GM18502 (cell line): ENCODE measurements around the gene PGF.

Experiments
- ATAC-seq: cut with Tn5 transposase; IDR thresholded peaks from one replicate; pipeline ENCODE4 v1.9.1; 2021; ENCODE audit warnings: mild to moderate bottlenecking; ENCODE audit not compliant: unreplicated experiment, poor library complexity

The PGF gene

DNA sequence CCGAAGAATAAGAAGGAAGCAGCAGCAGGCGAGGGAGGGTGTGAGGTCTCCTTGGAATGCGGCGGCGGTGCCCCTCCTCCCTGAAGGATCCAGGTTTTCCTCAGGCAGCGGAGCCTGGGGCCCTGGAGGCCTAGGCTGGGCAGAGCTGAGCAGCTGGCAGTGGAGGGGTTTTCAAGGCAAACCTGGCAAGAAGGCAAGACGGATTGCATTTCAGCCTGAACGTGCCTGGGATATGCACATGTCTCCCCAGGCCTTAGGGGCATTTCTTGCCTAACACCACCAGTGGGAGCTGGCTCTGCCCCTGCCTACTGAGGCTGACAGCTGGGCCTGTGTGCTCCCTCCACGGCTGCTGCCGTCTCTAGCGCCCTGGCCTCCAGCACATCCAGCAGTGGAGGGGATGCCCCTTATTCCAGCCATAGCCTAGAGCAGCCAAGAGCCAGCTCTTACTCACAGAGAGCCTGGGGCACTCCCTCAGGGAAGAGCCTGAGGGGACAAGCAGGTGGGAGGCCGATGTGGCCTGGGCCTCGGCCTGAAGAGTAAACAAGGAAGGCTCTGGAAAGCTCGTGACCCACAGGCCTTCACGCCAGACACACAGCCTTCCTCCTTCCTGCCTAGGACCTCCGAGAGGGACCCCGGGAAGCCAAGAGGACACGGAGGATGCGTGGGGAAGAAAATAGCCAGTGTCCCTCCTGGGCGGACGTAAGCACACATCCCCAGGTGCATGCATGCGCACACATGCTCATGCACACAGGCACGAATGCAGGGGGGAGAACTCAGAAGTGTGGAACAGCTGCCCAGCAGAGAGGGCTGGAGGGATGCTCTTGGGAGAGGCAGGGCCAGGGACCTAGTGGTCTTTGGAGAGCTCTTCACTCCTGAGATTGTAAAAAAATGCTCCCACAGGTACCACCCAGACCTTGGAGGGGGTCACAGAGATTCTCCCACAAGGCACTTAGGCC is 24.3 kb upstream of the PGF start:
- ATAC-seq = no peak

- no peak for ATAC-seq
Measured at GRCh38 chr14:74979029-74979428, 23.6 kb upstream of the PGF start.

DNA sequence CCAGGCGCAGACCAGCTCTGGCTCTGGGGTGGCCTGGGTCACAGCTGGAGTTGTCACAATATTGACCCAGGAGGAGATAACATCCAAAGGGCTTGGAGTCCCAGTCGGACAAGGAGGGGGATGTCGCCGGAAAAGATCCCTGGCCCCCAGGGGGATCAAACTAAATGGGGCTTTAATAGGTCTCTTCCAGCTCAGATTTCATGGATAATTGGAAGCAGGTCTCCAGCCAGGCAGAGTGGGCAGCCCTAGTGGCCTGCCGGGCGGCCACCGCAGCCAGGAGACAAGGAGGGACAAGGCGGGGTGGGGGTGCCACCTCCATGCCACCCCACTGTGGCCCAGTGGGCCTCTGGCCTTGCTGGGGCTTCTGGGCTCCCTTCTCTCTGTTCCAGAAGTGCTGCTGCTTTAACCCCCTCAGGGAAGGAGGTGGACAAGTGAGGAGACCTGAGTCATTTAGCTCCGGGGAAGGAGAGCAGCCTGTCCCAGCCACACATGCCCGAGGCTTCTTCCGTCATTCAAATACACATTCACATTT is 23.1 kb upstream of the PGF start:
- ATAC-seq = no peak

GRCh38 chr14:74977901-74978385 is 22.5 kb upstream of the PGF start:
- ATAC-seq = no peak

GRCh38 chr14:74977164-74977900 is 21.9 kb upstream of the PGF start:
- ATAC-seq = no peak

DNA sequence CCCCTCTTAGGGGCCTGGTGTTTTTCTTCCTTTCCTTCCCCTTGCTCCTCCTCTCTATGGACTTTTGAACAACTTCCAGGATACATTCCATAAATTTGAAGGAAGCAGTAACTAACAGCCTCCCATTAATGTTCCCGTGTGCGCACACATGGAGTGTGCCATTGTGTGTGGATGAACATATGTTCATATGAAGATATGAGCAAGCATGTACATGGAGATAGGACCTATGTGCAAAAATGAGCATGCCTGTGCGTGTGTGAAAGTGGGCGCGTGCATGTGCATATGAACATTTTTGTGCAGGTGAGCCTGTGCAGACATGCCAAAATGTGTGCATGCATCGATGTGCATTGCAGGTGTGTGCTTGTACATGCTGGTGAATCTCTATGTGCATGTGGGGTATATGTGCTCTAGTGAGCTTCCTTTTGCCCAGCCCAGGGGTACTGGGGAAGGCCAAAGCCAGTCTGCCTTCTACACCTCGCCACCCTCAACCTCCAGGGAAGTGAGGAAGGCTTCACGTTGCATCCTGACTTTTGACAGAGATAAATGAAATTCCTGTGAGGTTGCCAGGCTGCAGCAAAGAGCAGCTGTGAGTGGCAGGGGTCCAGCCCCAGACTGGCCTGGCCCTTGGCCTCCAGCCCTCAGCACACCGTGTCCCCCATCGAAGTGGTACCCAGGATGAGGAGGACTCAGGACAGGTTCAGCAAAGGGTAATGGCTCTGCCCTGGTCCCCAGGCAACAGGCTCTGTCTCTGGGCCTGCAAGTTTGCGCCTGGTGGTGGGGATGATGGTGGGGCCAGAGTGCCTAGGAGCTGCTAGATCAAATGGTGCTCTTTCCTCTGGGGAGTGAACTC is 21.1 kb upstream of the PGF start:
- no peak for ATAC-seq

DNA sequence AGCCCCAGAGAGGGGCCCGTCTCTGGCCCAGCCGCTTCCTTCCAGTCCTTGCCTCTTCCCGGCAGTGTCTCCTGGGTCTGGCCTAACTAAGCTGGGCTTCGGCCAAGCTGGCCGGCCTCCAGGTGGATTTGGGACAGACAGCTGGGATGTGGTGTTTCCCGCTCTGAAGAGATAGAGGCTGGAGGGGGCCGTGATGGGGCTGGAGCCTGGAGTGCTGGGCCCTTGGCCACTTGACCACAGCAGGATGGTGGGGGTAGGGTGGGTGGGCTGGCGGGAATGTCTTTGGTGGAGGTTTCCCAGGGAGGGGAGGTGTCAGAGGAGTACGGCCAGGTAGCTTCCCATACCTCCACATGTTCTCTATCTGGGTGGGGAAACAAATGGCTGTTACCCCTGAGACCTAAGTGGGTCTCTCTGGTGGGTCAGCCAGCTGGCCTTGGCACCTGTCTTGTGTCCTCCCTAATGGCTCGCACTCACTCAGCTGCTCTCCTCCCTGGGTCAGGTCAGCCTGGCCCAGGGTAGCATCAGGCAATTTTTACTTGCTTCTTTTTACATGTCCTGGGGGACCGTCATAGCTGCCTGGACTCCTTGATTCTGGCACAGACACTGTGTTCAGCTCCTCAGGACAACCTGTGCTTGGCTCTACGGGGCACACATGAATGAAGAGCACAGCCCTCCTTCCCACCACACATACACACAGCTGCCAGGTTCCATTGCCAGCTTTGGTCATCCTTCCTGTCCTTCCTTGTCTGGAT is 19.8 kb upstream of the PGF start:
- no peak for ATAC-seq

GRCh38 chr14:74974364-74975058 is 19.1 kb upstream of the PGF start:
- ATAC-seq = no peak

DNA sequence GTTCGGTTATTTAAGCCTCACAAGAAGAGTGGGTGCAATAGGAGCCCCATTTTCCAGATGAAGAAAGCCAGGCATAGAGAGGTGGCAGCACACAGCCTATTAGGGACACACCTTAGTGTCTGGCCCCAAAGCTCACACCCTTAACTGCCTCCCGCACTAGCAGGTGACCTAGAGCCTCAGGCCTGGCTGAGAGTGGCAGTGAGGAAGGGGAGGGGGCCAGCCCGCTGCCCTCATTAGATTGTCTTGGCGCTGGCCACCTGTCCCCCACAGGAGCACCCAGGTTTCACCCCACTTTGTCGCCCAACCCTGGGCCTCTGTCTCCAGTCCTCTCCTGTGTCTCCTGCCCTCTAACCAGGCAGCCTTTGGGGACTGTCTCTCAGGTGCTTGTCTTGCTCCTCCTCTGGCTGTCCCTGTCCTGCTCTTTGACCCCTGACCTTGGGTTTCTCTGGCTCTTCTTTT is 18.5 kb upstream of the PGF start:
- no peak for ATAC-seq

DNA sequence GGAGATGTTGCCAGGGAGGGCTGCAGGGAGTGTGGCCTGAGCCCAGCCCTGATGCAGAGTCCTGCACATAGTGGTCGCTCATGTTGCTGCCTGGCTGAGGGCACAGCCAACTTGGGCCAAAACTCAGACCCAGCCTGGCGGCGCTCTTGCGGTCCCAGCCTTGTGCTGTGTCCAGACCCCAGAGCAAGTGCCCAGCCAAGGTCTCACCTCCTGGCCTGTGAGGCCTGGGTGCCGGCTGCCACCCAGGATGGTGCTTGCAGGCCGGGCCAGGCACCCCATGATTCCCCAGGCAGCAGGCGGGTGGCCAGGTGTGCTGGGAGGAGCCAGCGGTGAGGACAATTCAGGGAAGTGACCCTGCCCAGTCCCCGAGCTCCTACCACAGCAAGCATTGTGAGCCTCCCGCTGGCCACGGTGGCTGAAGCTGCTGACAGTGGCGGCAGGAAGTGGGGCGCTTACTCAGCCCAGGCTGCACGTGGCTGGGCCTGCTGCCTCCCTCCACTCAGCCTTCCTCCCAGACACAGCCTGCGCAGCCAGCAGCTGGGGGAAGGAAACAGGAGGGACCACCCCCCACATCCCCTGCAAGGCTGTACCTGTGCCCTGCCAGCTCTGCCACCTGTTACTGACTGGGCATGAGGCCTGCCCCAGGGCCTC is 17.7 kb upstream of the PGF start:
- no peak for ATAC-seq

DNA sequence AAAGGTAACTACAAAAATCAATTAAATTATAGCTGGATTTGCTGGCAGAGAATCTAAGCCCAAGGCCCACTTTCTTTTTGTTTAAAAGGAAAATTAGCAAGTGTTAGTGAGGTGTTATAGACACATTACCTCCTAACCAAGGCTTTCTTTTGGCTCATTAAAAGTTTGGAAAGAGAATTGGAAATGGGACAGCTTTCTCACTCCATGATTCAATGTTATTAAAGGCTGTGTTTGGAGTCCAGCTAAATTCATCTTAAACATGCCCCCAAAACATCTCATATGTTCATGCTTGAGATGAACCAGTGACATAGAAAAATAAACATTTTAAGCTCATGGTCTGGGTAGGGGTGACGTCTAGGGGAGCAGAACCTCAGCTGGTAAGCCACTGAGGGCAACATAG is 13.4 kb upstream of the PGF start:
- ATAC-seq = no peak

- ATAC-seq = no peak
Measured at GRCh38 chr14:74965486-74966153, 10.2 kb upstream of the PGF start.

DNA sequence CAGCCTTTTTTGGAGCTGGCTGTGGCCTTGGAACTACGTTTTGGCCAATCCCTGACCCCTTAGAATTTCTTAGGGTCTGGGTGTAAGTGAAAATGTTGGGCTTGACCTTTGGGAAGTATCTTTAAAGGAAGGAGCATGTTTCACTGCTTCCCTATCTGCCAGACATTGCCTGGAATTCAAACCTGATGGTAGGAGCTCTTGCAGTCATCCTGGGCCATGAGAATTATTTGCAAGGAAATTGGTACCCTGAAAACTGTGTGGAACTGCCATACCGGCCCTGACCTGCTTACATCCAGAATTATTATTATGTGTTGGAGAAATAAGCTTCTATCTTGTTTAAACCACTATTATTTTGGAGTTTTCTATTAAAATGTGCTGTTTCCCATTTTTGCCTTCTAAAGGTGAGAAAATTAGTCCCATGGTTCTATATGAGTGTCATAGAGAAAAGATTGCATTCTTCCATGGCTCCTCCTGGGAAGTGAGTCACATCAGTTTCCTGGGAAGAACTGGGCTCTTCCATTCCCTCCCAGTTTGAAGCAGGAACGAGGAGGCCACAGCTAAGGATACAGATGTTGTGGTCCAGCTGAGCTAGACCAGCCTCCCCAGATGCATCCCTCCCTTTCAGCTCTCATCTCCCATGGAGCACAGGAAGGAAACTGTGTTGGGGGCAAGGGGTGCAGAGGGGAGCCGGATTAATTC is 9.5 kb upstream of the PGF start:
- ATAC-seq = no peak

DNA sequence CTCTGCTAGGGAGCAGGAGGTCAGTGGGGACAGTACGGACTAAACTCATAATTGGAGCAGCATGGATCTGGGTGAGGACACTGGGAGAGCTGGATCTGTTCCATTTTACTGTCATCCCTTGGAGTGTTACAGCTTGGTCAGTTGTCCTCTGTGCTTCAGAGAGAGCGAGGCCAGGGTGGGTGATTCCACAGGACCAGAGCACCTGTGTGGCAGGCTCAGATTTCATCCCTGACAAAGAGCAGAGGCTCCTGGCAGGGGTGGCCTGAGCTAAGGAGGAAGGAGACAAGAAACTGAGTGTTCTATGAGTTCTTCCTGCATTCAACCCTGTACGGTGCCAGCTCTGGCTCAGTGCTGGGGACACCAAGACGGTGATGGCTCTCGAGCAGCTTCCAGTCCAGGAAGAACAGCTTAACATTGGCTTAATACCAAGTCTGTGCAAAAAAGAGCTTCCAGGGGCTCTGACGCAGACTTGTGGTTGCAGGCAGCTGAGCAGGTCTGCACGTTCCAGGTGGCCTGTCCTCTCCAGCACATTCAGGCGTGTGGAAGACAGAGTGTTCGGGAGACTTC is 8.4 kb upstream of the PGF start:
- no peak for ATAC-seq

- no peak for ATAC-seq
Measured at GRCh38 chr14:74963178-74963704, 7.8 kb upstream of the PGF start.

DNA sequence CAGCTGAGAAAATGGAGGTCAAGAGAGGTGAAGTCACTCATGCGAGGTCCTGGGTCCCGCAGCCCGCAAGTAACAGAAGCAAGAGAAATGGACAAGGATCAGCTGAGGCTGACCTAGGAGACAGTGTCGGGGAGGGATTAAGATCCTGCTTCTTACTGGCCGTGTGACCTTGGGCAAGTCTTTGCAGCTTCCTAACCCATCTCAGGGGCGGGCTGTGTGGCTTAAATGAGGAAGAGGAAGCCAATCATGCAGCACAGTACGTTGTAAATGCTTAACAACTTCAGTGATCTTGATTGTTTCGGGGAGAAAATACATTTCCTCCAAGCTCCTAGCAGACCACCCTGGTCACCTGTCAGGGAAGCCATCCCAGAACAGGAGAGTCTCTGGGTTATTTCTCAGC is 7.1 kb upstream of the PGF start:
- no peak for ATAC-seq

GRCh38 chr14:74962046-74962445 is 6.6 kb upstream of the PGF start:
- no peak for ATAC-seq
